Panc1 (cell line): ENCODE measurements around the gene CA12. TPM values are rescaled to one million over a fixed set of nuclear protein-coding genes. Genes with fewer than 3 reads are reported as not detected.

Source experiments
- ATAC-seq: fragments of 200-7000 bp; cut with Tn5 transposase; 2 replicates; pipeline ENCODE4 v1.9.1; 2020; ENCODE audit warnings: mild to moderate bottlenecking, moderate library complexity
- BruUV-seq: library from RNA; stranded (reverse); fragments of 400-500 nt; replicated peaks from 2 replicates; lab custom pipeline; 2021; lab: Mats Ljungman, UMichigan
- CTCF ChIA-PET: fragments of 300-600 bp; sonication (Branson Sonifier 250); formaldehyde crosslinking; loops from one replicate; lab custom pipeline; 2022; ENCODE audit warnings: antibody characterized with exemption; lab: Charles Lee
- POLR2A ChIA-PET: fragments of 300-600 bp; sonication (Branson Sonifier 250); formaldehyde crosslinking; loops from one replicate; lab custom pipeline; 2022; ENCODE audit warnings: antibody characterized with exemption; lab: Charles Lee
- DNase-seq: peaks from one replicate; pipeline ENCODE4 v3.0.0-alpha.2; 2010; ENCODE audit warnings: low read depth, low spot score
- H3K27ac ChIP-seq: 2 replicates; pipeline ENCODE4 v1.5.1; 2011; ENCODE audit warnings: mild to moderate bottlenecking, low read length, inconsistent platforms
- H3K27me3 ChIP-seq: fragments of 200-500 bp; sonication (Bioruptor generic); 2 replicates; pipeline ENCODE4 v1.6.0; 2014; ENCODE audit warnings: low read length, inconsistent platforms; ENCODE audit not compliant: control insufficient read depth, insufficient read depth
- H3K36me3 ChIP-seq: fragments of 200-500 bp; sonication (Bioruptor generic); 2 replicates; pipeline ENCODE4 v1.5.1; 2014; ENCODE audit warnings: inconsistent platforms, mild to moderate bottlenecking, low read length, moderate library complexity; ENCODE audit not compliant: control insufficient read depth, insufficient read depth
- H3K4me1 ChIP-seq: 2 replicates; pipeline ENCODE4 v1.5.1; 2011; ENCODE audit warnings: inconsistent platforms, mild to moderate bottlenecking, low read length, moderate library complexity; ENCODE audit not compliant: control insufficient read depth, insufficient read depth
- H3K4me3 ChIP-seq, 2 experiments: 2 replicates each; pipeline ENCODE4 v1.5.1; 2011 to 2012; ENCODE audit warnings: low read depth in 2 of 2, low read length in 2 of 2, mild to moderate bottlenecking in 2 of 2, inconsistent platforms in 1 of 2, moderate library complexity in 1 of 2
- H3K9me3 ChIP-seq: fragments of 200-500 bp; sonication (Bioruptor generic); 2 replicates; pipeline ENCODE4 v1.5.1; 2014; ENCODE audit warnings: low read depth, mild to moderate bottlenecking, inconsistent platforms, low read length, moderate library complexity; ENCODE audit not compliant: control insufficient read depth, insufficient read depth
- POLR2AphosphoS5 ChIP-seq: IDR thresholded peaks from 2 replicates; pipeline ENCODE4 v1.6.1; 2012; ENCODE audit warnings: mild to moderate bottlenecking, low read depth, low read length, moderate library complexity
- SIN3A ChIP-seq: IDR thresholded peaks from 2 replicates; pipeline ENCODE4 v1.6.1; 2012; ENCODE audit warnings: low read depth, mild to moderate bottlenecking, low read length, moderate library complexity, borderline replicate concordance; ENCODE audit not compliant: insufficient read depth
- TCF7L2 ChIP-seq: IDR thresholded peaks from 2 replicates; pipeline ENCODE4 v1.6.1; 2011; ENCODE audit warnings: mild to moderate bottlenecking, low read depth, low read length, inconsistent platforms
- in situ Hi-C: cut with HindIII; loops from 2 replicates; pipeline ENCODE4 v1.10.0; 2016; ENCODE audit warnings: low sequenced_read_pairs, low pct_unique_long_range_greater_than_20kb
- intact Hi-C: fragments of 100-400 bp; cut with micrococcal nuclease; formaldehyde crosslinking; loops from one replicate; pipeline ENCODE4 v1.10.0; 2022; ENCODE audit not compliant: unreplicated experiment
- total RNA-seq: library from RNA; stranded (reverse); gene quantifications from one replicate; pipeline ENCODE4 v1.2.1, GENCODE V29; 2021; ENCODE audit not compliant: unreplicated experiment
- TF ChIP-seq, protein P1 (sequence below): fragments of 450-650 bp; IDR thresholded peaks from 2 replicates; pipeline ENCODE4 v1.5.1; 2017; ENCODE audit warnings: mild to moderate bottlenecking
- TF ChIP-seq, protein P2 (sequence below), 2 experiments: IDR thresholded peaks; 2 replicates each; pipeline ENCODE4 v1.6.1; 2011 to 2012; ENCODE audit warnings: low read depth in 2 of 2, control low read depth in 1 of 2, low read length in 1 of 2, mild to moderate bottlenecking in 1 of 2, moderate library complexity in 1 of 2; ENCODE audit not compliant: insufficient read depth in 1 of 2

CA12 gene
- total RNA-seq, 1 experiment from 2014 or later, result 0.74 TPM

DNA sequence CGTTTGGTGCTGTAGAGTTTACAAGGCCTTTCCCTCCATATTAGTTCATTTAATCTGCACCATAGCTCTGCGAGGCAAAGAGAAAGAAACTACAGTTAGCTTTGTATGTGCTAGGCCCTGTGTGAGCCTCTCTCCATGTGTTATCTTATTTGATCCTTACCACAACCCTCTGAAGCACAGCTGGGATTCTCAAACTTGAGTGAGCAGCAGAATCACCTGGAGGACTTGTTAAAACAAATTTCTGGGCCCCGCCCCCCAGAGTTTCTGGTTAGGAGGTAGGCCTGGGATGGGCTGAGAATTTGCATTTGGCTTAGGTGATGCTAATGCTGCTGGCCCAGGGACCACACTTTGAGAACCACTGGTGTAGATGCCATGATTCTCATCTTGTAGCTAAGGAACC is 12.3 kb downstream of the CA12 start:
- DNase-seq, result no peak
- no peak for TF ChIP-seq SIN3A
- no peak for TF ChIP-seq TCF7L2
- TF ChIP-seq, protein P1, sequence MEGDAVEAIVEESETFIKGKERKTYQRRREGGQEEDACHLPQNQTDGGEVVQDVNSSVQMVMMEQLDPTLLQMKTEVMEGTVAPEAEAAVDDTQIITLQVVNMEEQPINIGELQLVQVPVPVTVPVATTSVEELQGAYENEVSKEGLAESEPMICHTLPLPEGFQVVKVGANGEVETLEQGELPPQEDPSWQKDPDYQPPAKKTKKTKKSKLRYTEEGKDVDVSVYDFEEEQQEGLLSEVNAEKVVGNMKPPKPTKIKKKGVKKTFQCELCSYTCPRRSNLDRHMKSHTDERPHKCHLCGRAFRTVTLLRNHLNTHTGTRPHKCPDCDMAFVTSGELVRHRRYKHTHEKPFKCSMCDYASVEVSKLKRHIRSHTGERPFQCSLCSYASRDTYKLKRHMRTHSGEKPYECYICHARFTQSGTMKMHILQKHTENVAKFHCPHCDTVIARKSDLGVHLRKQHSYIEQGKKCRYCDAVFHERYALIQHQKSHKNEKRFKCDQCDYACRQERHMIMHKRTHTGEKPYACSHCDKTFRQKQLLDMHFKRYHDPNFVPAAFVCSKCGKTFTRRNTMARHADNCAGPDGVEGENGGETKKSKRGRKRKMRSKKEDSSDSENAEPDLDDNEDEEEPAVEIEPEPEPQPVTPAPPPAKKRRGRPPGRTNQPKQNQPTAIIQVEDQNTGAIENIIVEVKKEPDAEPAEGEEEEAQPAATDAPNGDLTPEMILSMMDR, result no peak
- no peaks in the 10 kb centered on the region for H3K36me3 ChIP-seq
- H3K4me3 ChIP-seq, result no peak overlapping the region
- no TSS peak for BruUV-seq
- in situ Hi-C loops (no loop called here), intact Hi-C loops (no loop called here)
- no peaks in the 10 kb centered on the region for H3K27me3 ChIP-seq
- CTCF ChIA-PET, result interaction anchor here (0.5 kb wide), 1 partner anchor 35 kb away, joined by 4 read pairs; no protein-coding TSS in a partner anchor
- no peaks in the 10 kb centered on the region for H3K9me3 ChIP-seq
- POLR2A ChIA-PET, result no interaction called here
- no peak overlapping the region for H3K27ac ChIP-seq
- no peaks in the 10 kb centered on the region for H3K4me1 ChIP-seq
- no peak for ATAC-seq

DNA sequence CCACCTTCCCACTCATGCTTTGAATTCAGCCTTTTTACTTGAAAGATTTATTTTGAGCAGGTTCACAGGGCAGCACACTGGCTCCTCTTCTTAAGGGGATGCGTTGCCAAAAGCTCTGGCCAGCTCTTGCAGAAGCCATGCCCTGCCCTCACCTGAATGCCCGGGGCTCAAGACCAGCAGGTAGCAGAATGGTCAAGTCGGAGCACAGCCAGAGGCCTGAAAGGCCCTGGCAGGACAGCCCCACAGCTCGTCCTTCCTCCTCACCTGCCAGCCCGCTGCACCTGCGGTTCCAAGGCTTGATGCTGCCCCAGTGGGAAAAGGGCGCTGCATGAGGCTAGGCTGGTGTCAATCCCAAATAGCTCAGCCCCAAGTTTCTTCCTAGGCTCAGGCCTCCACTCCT is 13.1 kb downstream of the CA12 start:
- ChIA-PET POLR2A (no interaction called here), CTCF (no interaction called here)
- no peak overlapping the region for H3K4me3 ChIP-seq
- TF ChIP-seq TCF7L2, result no peak
- TF ChIP-seq, protein P2, sequence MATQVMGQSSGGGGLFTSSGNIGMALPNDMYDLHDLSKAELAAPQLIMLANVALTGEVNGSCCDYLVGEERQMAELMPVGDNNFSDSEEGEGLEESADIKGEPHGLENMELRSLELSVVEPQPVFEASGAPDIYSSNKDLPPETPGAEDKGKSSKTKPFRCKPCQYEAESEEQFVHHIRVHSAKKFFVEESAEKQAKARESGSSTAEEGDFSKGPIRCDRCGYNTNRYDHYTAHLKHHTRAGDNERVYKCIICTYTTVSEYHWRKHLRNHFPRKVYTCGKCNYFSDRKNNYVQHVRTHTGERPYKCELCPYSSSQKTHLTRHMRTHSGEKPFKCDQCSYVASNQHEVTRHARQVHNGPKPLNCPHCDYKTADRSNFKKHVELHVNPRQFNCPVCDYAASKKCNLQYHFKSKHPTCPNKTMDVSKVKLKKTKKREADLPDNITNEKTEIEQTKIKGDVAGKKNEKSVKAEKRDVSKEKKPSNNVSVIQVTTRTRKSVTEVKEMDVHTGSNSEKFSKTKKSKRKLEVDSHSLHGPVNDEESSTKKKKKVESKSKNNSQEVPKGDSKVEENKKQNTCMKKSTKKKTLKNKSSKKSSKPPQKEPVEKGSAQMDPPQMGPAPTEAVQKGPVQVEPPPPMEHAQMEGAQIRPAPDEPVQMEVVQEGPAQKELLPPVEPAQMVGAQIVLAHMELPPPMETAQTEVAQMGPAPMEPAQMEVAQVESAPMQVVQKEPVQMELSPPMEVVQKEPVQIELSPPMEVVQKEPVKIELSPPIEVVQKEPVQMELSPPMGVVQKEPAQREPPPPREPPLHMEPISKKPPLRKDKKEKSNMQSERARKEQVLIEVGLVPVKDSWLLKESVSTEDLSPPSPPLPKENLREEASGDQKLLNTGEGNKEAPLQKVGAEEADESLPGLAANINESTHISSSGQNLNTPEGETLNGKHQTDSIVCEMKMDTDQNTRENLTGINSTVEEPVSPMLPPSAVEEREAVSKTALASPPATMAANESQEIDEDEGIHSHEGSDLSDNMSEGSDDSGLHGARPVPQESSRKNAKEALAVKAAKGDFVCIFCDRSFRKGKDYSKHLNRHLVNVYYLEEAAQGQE (IDR thresholded peaks at IDR 0.05; ENCODE audit: insufficient read depth in 1 of 2, low read depth in 2 of 2, low read length in 1 of 2), result no peak
- no peak for TF ChIP-seq POLR2AphosphoS5
- TF ChIP-seq, protein P1, result no peak
- no peak for TF ChIP-seq SIN3A
- no peak overlapping the region for H3K27ac ChIP-seq
- no peaks in the 10 kb centered on the region for H3K4me1 ChIP-seq
- DNase-seq (no peak), ATAC-seq (no peak)
- in situ Hi-C loops, result no loop called here
- no peaks in the 10 kb centered on the region for H3K36me3 ChIP-seq
- no peaks in the 10 kb centered on the region for H3K9me3 ChIP-seq
- intact Hi-C loops, result no loop called here
- BruUV-seq, result no TSS peak
- H3K27me3 ChIP-seq, result no peaks in the 10 kb centered on the region
